Smooth muscle cell (in vitro differentiated cells): ENCODE results near the gene PTPRK. TPM values are rescaled to one million over a fixed set of nuclear protein-coding genes. Genes with fewer than 3 reads are reported as not detected.

Source experiments
- DNase-seq: peaks from one replicate; lab custom pipeline; 2025; ENCODE audit not compliant: unreplicated experiment; lab: John Stamatoyannopoulos, UW
- H2AFZ ChIP-seq: fragments of 200-600 bp; sonication (generic); 2 replicates; pipeline ENCODE4 v1.6.0; 2016; ENCODE audit warnings: antibody characterized with exemption, low read depth, mild to moderate bottlenecking
- H3F3A ChIP-seq: fragments of 200-600 bp; sonication (generic); 2 replicates; pipeline ENCODE4 v1.6.0; 2017; ENCODE audit warnings: antibody characterized with exemption, low read depth
- H3K27ac ChIP-seq: fragments of 200-600 bp; sonication (generic); 2 replicates; pipeline ENCODE4 v1.5.1; 2016; ENCODE audit warnings: low read depth, mild to moderate bottlenecking
- H3K27me3 ChIP-seq: fragments of 200-600 bp; sonication (generic); 2 replicates; pipeline ENCODE4 v1.6.1; 2016; ENCODE audit warnings: low read depth, mild to moderate bottlenecking
- H3K36me3 ChIP-seq: fragments of 200-600 bp; sonication (generic); 2 replicates; pipeline ENCODE4 v1.5.1; 2016; ENCODE audit warnings: low read depth
- H3K4me1 ChIP-seq: fragments of 200-600 bp; sonication (generic); 2 replicates; pipeline ENCODE4 v1.5.1; 2016; ENCODE audit warnings: low read depth
- H3K4me2 ChIP-seq: fragments of 200-600 bp; sonication (generic); 2 replicates; pipeline ENCODE4 v1.6.0; 2016; ENCODE audit warnings: mild to moderate bottlenecking
- H3K4me3 ChIP-seq: fragments of 200-600 bp; sonication (generic); 2 replicates; pipeline ENCODE4 v1.5.1; 2016; ENCODE audit warnings: mild to moderate bottlenecking
- H3K79me2 ChIP-seq: fragments of 200-600 bp; sonication (generic); 2 replicates; pipeline ENCODE4 v1.6.0; 2016; ENCODE audit warnings: low read depth, mild to moderate bottlenecking
- H3K9ac ChIP-seq: fragments of 200-600 bp; sonication (generic); 2 replicates; pipeline ENCODE4 v1.6.0; 2016; ENCODE audit warnings: low read depth
- H3K9me3 ChIP-seq: fragments of 200-600 bp; sonication (generic); replicated peaks from 2 replicates; pipeline ENCODE4 v1.5.1; 2016; ENCODE audit warnings: low read depth
- H4K20me1 ChIP-seq: fragments of 200-600 bp; sonication (generic); 2 replicates; pipeline ENCODE4 v1.6.0; 2016; ENCODE audit warnings: low read depth
- WGBS: methylation state at CpG from one replicate; pipeline ENCODE4 v1.1.7; 2016; ENCODE audit warnings: low lambda C conversion rate; 5-methylcytosine and 5-hydroxymethylcytosine counted together
- polyA plus RNA-seq: library from polyadenylated mRNA; unstranded; fragments of >200 nt; fragmentation: Nextera tagmentation; extraction: Ambion mirVana; gene quantifications from 2 replicates; pipeline ENCODE4 v1.2.1, GENCODE V29; 2016
- total RNA-seq: library from RNA; depleted of rRNA; stranded (reverse); fragments of >200 nt; gene quantifications from 2 replicates; pipeline ENCODE4 v1.2.3, GENCODE V29; 2014
- TF ChIP-seq, protein P1 (sequence below): fragments of 200-600 bp; sonication (generic); IDR thresholded peaks from 2 replicates; pipeline ENCODE4 v1.5.1; 2017; ENCODE audit warnings: borderline replicate concordance, mild to moderate bottlenecking, antibody characterized with exemption; ENCODE audit not compliant: insufficient read depth, poor library complexity, severe bottlenecking

Gene PTPRK
- total and polyA plus RNA-seq, 2 experiments from 2014 or later: 21.7 to 50.4 TPM

DNA sequence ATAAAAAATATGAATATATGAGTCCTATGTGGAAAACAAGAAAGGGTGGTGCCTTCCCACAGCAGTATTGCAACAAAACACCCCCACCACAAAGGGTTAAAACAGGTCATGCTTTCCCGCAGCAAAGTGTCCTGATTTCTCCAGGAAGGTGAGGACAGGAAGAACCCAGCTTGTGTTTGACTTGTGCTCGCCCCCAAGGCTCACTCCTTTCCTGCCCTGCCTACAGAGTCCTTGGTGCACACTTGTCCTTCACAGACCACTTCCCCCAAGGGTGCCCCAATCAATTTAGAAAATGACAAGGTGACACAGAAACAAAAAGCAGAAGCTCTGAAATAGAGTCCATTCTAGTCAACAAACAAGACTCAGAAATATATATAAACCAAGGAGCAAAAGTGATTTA lies 237.4 kb downstream of the PTPRK start:
- Histone ChIP-seq H3K9me3 (no peaks in the 10 kb centered on the region), H3F3A (no peaks in the 10 kb centered on the region), H3K27me3 (no peaks in the 10 kb centered on the region), H3K36me3 (no peaks in the 10 kb centered on the region), H3K4me3 (no peak overlapping the region), H2AFZ (no peak overlapping the region), H3K27ac (no peak overlapping the region), H3K9ac (no peak overlapping the region), H4K20me1 (peaks cover 14% of the 10 kb centered on the region), H3K79me2 (no peaks in the 10 kb centered on the region), H3K4me2 (no peak overlapping the region), H3K4me1 (no peaks in the 10 kb centered on the region)
- WGBS: 79% methylated on average over 2 of the region's 2 CpGs
- TF ChIP-seq, protein P1, sequence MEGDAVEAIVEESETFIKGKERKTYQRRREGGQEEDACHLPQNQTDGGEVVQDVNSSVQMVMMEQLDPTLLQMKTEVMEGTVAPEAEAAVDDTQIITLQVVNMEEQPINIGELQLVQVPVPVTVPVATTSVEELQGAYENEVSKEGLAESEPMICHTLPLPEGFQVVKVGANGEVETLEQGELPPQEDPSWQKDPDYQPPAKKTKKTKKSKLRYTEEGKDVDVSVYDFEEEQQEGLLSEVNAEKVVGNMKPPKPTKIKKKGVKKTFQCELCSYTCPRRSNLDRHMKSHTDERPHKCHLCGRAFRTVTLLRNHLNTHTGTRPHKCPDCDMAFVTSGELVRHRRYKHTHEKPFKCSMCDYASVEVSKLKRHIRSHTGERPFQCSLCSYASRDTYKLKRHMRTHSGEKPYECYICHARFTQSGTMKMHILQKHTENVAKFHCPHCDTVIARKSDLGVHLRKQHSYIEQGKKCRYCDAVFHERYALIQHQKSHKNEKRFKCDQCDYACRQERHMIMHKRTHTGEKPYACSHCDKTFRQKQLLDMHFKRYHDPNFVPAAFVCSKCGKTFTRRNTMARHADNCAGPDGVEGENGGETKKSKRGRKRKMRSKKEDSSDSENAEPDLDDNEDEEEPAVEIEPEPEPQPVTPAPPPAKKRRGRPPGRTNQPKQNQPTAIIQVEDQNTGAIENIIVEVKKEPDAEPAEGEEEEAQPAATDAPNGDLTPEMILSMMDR: no peak
- DNase-seq: no peak

DNA sequence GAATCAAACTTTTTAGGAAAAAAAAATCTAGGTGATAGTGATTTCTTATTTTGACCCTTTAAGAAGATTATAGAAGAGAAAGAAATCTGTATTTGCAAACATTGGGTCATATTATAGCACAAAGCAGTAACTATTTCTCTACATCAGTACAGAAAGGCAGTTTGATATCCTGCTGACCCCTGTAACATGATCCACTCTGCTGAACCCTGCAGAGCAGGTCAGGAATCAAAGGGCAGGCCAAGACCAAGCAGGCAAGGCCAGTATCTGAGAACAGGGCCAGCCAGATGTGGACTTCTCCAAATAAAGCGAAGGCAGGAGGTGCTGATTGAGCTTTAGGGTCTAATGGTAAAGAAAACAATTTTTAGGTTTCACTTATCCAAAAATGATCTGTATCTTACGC lies 239.4 kb downstream of the PTPRK start:
- H3K27me3 ChIP-seq: no peaks in the 10 kb centered on the region
- H3K4me1 ChIP-seq: no peaks in the 10 kb centered on the region
- DNase-seq: no peak
- no peaks in the 10 kb centered on the region for H3K79me2 ChIP-seq
- peaks cover 18% of the 10 kb centered on the region for H4K20me1 ChIP-seq
- WGBS: 92% methylated on average over 2 of the region's 2 CpGs
- TF ChIP-seq, protein P1: no peak
- H3K36me3 ChIP-seq: no peaks in the 10 kb centered on the region
- H3K9me3 ChIP-seq: no peaks in the 10 kb centered on the region
- H3K9ac ChIP-seq: no peak overlapping the region
- H3K27ac ChIP-seq: no peak overlapping the region
- H3K4me3 ChIP-seq: no peak overlapping the region
- H3K4me2 ChIP-seq: no peak overlapping the region
- no peak overlapping the region for H2AFZ ChIP-seq
- H3F3A ChIP-seq: peaks cover 4% of the 10 kb centered on the region

DNA sequence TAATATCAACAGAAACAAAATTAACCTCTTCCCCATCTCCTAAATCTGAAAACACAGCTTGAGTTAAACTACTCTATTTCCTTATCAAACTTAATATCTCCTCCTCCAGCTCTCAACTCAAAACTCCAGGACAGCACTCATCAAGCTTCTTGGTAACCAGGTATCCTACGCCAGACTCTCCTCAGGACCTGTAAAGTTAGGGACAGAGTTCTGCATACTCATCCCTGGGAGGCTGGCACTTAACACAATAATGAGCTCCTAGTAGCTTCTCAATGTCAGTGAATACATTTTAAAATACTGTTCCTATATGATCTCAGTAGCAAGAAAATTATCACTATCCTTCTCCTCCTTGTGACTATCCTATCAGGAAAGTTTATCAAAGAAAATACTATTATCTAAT lies 240.3 kb downstream of the PTPRK start:
- DNase-seq: no peak
- Histone ChIP-seq H3K27ac (no peak overlapping the region), H4K20me1 (peaks cover 23% of the 10 kb centered on the region), H3K9ac (no peak overlapping the region), H3K9me3 (no peaks in the 10 kb centered on the region), H3K79me2 (no peaks in the 10 kb centered on the region), H3K36me3 (no peaks in the 10 kb centered on the region), H2AFZ (no peak overlapping the region), H3K4me2 (no peak overlapping the region), H3F3A (peaks cover 4% of the 10 kb centered on the region), H3K4me1 (no peaks in the 10 kb centered on the region), H3K27me3 (no peaks in the 10 kb centered on the region), H3K4me3 (no peak overlapping the region)
- TF ChIP-seq, protein P1: no peak
- WGBS: 97% methylated on average over 1 of the region's 1 CpG

DNA sequence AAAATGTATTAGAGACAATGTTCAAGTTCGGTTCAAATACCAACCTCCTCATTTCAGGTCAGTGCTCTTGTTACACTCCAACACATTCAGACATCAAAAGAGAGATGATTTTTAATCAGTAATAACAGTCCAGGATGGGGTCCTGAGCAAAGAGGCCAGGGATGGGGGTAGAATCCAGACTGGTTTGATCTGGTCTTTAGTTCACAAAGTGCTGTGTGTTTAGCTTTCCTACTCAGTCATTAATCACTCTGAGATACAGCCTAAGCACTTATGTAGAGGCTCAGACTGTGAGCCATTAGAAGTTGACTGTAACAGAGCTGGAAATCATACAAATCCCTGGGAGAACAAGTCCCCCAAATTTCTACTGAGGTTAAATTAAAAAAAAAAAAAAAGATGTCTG lies 241.6 kb downstream of the PTPRK start:
- Histone ChIP-seq H3K4me3 (no peak overlapping the region), H2AFZ (no peak overlapping the region), H3K36me3 (no peaks in the 10 kb centered on the region), H3K9ac (no peak overlapping the region), H3K4me1 (no peaks in the 10 kb centered on the region), H4K20me1 (peaks cover 26% of the 10 kb centered on the region), H3K27me3 (no peaks in the 10 kb centered on the region), H3K9me3 (no peaks in the 10 kb centered on the region), H3K4me2 (no peak overlapping the region), H3K79me2 (no peaks in the 10 kb centered on the region), H3F3A (peaks cover 4% of the 10 kb centered on the region), H3K27ac (no peak overlapping the region)
- no peak for DNase-seq
- TF ChIP-seq, protein P1: no peak
- 80% methylated on average over 1 of the region's 1 CpG for WGBS
